ENCODE results near the gene SLITRK1.

- TF ChIP-seq CTCF (IDR thresholded peaks at IDR 0.05; ENCODE audit: low read depth, low read length) = no peak
- no peak for TF ChIP-seq EZH2phosphoT487 (IDR thresholded peaks at IDR 0.05; ENCODE audit: low read depth)
Measured at GRCh38 chr13:83877651-83878355, 4.5 kb downstream of the SLITRK1 start.

Measured in OCI-LY3 (cell line).